Activated CD8-positive, alpha-beta memory T cell treated with anti-CD3 and anti-CD28 coated beads, Interleukin-2, amount 50 U/mL, for 48 hours (primary cell): Measurements from ENCODE around the gene CREM.
"Not testable (repeated sequence)": the region's sequence is repeated elsewhere in the genome, so short reads cannot be mapped to it uniquely, and the experiment has no call there.

Source experiments
- DNase-seq: peaks from one replicate; pipeline ENCODE4 v3.0.0-alpha.2; 2020

The CREM gene

GRCh38 chr10:35195361-35196306 lies 69.0 kb downstream of the CREM start:
- peak; percentile 72 for DNase-seq

- no peak for DNase-seq
Measured at GRCh38 chr10:35200487-35200886, 73.8 kb downstream of the CREM start.

DNA sequence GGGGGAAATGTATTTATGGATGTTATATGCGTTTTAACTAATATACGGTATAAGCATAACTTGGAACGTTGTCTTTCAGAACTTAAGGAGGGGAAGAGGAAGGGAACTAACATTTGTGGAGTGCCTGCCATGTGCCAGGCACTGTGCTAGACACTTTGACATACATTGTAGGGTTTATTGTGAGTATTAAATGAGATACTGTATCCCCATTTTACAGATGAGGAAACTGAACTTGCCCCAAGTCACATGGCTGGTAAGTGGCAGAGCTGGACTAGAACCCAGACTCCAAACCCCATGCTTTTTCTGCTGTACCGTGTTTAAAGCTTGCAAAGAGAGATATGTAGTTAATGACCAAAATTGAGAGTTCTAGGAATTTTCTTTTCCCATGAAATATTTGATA lies 74.6 kb downstream of the CREM start:
- no peak for DNase-seq

DNA sequence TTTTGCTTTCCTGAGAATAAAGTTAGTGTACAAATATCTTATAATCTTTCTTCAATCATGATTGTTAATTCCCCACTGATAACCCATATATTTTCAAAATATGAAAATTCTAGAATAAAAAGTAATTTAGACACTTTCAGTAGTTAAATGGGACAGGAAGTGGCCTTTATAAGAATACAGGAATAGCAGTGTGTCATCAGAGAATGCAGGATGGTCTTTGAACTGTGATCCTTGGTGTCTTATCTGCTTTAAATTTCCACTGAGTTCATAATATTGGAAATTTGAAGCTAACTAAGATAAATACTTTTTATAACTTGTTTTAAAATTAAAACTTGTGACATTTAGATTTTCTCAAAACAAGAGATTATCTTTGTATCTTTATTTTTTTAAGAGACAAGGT lies 75.4 kb downstream of the CREM start:
- DNase-seq = no peak

DNA sequence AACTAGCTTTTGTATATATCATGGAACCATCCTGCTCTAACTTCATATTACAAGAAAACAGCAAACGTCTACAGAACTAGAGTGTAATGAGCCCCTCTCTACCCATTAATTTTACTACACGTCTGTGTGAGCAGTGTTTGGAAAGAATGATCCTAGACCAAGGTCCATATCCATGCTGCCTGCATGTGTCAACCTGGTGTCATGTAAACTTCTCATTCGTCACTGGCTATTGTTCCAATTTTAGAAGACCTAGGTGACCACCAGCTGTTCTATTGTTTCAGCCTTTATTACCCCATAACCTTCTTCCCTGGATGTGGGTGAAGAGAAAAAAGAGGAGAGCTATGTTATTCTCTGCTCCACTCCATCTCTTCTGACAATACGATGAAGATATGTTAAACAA lies 77.1 kb downstream of the CREM start:
- no peak for DNase-seq

DNA sequence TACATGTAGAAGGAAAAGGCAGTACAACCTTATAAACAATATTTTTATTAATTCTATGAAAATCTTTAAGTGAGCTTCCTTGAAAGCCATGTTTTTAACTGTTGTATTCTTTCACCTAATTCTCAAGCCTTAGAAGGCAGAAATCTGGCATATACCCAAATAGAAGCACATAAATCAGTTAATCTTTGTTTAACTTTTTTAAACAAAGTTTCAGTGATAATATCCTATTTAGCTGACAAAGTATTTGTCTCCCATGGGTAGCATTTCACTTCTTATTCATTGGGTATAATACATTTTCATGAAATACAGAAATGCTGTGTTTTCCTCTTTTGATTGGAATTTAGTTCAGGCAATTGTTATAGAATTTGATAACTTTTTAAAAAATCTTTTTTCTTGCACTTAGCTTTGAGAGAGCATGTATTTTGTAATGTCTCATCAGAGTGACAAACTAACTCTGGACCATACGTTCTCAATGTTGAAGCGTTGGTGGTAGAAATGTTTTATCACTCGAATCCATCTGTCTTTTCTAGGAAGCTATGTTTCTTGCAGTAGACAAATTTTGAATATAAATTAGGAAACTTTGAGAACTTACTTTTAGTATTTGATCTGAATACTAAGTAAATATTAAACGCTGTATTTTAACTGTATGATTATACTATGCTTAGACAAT lies 78.1 kb downstream of the CREM start:
- no peak for DNase-seq

DNA sequence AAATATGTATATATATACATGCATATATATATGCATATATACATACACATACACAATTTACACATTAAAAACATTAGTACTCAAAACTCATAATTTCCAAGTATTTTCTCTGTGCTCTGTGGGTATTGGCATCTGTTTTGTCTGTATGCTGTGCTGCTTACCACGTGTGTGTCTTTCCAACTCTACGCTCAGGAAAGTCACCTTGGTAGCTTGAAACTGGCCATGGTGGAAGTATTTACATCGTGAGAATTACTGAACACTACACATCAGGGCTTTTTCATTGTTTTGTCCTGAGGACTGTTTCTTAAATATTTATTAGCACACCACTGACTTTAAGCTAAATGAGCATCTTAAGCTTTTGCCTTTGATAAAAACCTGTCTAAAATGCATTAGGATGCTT lies 79.6 kb downstream of the CREM start:
- DNase-seq = no peak

GRCh38 chr10:35208536-35208935 lies 81.9 kb downstream of the CREM start:
- peak; percentile 61 for DNase-seq

DNA sequence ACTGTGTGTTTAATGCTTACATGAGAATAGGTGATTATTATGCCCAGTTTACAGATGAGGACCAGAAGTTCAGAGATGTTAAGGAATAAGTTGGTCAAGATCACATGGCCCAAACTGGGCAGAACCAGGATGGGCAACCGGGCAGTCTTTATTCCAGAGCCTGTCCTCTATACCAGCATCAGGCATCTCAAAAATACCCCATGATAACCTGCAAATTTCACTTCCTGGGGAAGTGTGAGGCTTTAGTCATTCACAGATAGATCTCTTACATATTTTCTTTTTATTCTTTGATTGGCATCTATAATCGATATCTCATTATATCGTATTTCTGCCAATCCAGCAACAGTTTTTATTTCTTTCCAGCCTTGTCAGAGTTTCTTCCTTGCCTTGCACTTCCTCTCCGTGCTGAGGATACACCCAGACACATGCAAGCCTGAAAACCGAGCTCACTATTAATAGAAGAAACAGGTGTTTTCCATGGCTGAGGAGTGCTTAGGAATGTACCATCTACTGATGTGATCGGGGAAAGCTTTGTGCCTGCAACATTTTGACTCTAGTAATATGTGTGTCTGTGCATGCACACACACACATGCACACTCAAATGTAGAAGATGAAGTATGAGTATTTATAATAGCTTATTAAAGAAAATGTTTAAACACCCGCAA lies 82.4 kb downstream of the CREM start:
- DNase-seq = no peak

GRCh38 chr10:35210961-35211360 lies 84.3 kb downstream of the CREM start:
- DNase-seq = no peak

DNA sequence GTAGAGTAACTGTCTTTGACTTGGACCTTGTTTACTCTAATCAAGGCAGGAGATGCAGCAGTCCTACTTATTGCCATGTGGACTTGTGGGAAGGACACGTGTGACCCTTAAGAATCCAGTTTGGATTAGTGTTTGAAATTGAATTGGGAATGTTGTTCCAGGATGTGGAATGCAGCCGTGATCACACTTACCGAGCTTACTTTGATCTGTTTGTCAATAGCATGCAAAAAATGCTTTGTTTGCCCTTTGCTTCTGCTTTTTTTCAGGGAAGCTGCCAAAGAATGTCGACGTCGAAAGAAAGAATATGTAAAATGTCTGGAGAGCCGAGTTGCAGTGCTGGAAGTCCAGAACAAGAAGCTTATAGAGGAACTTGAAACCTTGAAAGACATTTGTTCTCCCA lies 84.7 kb downstream of the CREM start:
- no peak for DNase-seq

GRCh38 chr10:35212856-35213255 lies 86.2 kb downstream of the CREM start:
- no peak for DNase-seq

GRCh38 chr10:35213699-35214098 lies 87.1 kb downstream of the CREM start:
- DNase-seq = no peak

DNA sequence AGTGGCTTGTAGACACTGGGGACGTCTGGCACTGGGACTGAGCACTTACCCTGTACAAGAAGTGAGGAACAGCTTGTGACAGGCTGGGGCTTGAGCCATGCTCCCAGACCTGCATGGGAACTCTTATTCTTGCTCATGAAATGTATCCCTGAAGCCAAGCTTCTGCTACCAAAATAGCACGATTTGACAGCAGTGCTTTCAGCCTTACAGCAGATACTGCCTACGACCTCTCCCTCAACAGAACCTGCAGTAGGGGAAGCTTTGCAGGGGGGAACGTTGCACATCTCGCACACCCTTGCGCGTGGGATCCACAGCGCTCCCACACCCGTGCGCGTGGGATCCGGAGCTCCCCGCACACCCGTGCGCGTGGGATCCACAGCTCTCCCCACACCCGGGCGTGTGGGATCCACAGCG lies 88.0 kb downstream of the CREM start:
- DNase-seq = no peak

DNA sequence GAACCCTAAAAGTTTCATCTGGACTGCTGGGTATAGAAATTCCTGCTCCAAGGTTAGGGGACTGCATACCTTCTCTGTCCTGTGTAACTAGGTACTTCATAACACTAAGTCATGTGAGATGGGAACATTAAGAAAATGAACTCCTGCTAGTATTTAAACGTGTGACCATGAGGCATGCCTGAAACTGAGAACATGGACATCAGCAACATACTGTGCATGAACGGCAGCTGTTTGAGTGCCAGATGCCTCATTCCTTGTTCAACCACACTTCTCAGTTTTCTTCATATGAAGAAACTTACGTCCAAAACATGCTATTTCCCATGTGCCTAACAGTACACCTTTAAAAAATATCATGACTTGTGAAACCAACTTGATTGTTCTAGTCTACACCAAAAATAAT lies 88.5 kb downstream of the CREM start:
- DNase-seq = no peak

DNA sequence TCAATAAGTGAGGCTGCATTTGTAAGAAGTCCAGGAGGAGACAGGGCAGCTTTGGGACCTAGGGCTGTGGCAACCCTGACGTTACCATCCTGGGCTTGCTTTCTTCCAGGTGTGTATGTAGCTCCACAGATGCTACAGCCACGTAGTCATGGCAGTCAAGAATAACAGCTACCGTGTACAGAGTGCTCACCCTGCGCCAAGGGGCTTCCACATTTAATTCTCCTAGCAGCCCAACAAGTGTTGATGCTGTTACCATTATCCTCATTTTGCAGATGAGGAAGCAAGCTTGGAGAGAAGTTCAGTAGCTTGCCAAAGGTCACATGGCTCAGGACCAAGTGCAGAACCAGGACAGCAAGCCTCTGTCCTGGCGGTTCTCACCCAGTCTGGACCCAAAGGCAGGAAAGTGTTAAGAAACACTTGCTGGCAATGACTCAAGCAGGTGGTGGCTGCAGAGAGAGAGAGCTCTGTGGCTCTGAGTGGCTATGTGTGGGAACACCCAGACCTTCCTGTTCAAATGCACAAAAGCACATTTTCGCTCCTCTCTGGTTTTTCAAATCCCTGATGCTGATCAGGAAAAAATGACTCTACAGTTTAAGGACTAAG lies 89.8 kb downstream of the CREM start:
- peak; percentile 60 for DNase-seq

- DNase-seq = not testable (repeated sequence)
Measured at GRCh38 chr10:35216956-35217355, 90.3 kb downstream of the CREM start.

DNA sequence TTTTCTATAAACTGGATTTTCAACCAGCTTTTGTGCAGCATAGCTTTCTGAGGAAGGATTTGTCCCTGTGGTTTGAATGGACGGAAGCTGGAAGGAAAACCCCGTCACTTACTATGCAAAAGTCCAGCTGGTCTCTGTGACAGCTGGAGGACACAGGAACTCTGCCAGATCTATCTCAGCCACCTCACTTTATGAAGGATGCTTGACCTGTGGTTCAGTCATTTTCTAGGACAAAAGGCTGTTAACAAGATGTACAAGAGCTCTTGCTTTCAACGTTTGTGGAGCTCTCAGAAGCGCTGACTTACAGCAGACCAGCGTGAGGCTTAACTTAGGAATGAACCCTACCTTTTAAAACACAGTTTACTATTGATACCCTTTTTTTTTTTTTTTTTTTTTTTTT lies 90.8 kb downstream of the CREM start:
- no peak for DNase-seq

DNA sequence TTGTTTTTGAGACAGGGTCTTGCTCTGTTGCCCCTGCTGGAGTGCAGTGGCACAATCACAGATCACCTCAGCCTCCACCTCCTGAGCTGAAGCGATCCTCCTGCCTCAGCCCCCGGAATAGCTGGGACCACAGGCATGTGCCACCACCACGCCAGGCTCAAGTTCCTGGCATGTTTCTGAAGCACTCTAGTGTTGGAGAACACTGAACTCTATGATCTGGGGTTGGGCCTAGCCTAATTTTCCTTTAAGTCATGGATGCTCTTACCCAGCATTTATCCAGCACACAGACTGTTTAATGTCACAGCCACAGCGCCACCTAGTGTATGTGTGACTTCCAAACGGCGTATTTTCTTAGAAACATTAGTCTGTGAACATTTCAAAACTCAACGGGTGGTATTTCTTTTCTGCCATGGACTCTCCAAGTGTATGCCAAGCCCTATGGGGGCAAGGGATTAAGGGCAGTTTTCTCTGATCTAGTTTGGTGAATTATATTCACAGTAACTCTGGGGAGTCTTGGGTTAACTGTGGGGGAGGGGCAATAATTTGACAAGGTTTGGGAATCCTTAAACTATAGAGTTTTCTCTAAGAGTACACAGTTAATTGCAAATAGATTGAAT lies 91.8 kb downstream of the CREM start:
- DNase-seq = peak; percentile 91

DNA sequence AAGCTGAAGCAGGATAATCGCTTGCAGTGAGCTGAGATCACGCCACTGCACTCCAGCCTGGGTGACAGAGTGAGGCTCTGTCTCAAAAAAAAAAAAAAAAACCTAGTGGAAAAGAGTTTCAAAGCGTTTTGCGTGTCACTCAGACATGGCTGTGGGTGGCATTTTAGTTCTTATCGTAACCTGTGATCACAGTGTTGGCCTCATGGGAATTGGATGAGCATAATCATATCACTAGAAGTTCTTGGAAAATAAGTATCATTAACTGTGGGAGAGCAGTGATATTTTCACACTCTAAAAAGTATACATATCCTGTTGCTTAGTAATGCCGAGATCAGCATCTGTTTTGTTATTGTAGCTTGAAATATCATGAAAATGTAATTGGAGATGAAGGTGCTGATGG lies 92.6 kb downstream of the CREM start:
- no peak for DNase-seq

DNA sequence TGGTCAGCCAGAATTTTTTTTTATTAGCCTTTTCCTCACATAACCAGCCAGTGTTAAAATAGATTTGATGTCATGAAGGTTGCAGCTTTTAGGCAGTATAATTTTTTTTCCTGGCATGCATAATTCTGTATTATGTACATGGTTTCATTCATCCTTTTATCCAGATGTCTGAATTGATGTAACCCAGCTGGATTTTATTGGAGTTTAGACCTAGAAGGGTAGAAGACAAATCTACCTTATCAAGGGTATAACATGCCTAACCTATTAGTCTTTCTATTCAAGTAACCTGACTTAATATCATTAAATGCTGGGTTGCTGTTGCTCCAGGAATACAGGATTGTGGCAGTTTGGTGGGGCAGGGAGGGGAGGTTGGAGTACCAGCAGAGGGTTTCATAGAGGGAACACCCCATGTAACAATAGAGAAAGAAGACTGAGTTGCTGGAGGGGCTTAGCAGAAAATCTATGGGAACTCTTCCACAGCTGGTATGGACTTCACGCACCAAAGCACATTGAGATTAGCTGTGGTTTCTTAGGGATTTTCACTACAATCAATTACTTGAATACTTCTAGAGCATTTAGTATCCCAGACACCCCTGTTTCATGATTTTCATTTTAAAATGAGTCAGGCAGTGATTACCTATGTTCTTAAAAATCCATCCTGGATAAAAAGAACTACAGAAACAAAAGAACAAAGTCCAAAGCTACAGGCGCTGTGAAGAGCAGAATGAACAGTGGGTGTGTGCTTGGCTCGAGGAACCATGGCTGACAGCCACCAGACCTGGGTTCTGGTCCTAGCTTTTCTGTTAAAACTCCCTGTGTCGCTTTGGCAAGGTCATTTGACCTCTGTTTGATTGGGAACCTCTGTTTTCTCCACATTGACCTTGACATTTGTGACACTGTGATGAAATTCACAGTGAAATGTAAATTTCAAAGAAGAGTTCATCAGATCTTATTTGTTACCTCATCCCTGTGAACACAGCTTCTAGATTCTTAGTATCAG lies 93.5 kb downstream of the CREM start:
- DNase-seq = peak; percentile 45

- peak; percentile 47 for DNase-seq
Measured at GRCh38 chr10:35223016-35223415, 96.4 kb downstream of the CREM start.
